Dendritic cell treated with granulocyte-macrophage colony-stimulating factor and Interleukin-4, amounts not matched to agents 40 ng/mL and 50 ng/mL, for 4 days (primary cell): ENCODE results near the gene SLC22A13.

ENCODE experiments used
- H3K27ac Mint-ChIP-seq: one replicate; pipeline ENCODE4 v1.8.0; 2022; ENCODE audit warnings: mild to moderate bottlenecking, mixed read lengths
- H3K27me3 Mint-ChIP-seq: one replicate; pipeline ENCODE4 v1.8.0; 2022; ENCODE audit warnings: mild to moderate bottlenecking, mixed read lengths
- H3K36me3 Mint-ChIP-seq: one replicate; pipeline ENCODE4 v1.8.0; 2022; ENCODE audit warnings: low read depth, mixed read lengths
- H3K4me1 Mint-ChIP-seq: one replicate; pipeline ENCODE4 v1.8.0; 2022; ENCODE audit warnings: low read depth, mixed read lengths
- H3K4me3 Mint-ChIP-seq: one replicate; pipeline ENCODE4 v1.8.0; 2022; ENCODE audit warnings: mild to moderate bottlenecking, moderate library complexity, mixed read lengths
- H3K9me3 Mint-ChIP-seq: one replicate; pipeline ENCODE4 v1.8.0; 2022; ENCODE audit warnings: mixed read lengths
- intact Hi-C: fragments of 100-400 bp; cut with micrococcal nuclease; formaldehyde crosslinking; loops from one replicate; pipeline ENCODE4 v1.15.0; 2022

SLC22A13 gene

GRCh38 chr3:38297947-38298711, 32.5 kb downstream of the SLC22A13 start:
- H3K36me3 Mint-ChIP-seq = no peaks in the 10 kb centered on the region
- H3K9me3 Mint-ChIP-seq = no peaks in the 10 kb centered on the region
- H3K27ac Mint-ChIP-seq = no peak overlapping the region
- intact Hi-C loops = loop anchor here (2.0 kb wide), 1 partner anchor 179 kb away; no protein-coding TSS in a partner anchor
- no peak overlapping the region for H3K4me3 Mint-ChIP-seq
- peaks cover 4% of the 10 kb centered on the region for H3K27me3 Mint-ChIP-seq
- no peaks in the 10 kb centered on the region for H3K4me1 Mint-ChIP-seq

- Mint-ChIP-seq H3K4me1 (peaks cover 17% of the 10 kb centered on the region), H3K36me3 (no peaks in the 10 kb centered on the region), H3K27me3 (no peaks in the 10 kb centered on the region), H3K27ac (no peak overlapping the region), H3K9me3 (no peaks in the 10 kb centered on the region), H3K4me3 (no peak overlapping the region)
- intact Hi-C loops = no loop called here
These were observed 41.3 kb downstream of the SLC22A13 start for GRCh38 chr3:38306941-38307340.

- Mint-ChIP-seq H3K36me3 (no peaks in the 10 kb centered on the region), H3K27ac (no peak overlapping the region), H3K27me3 (no peaks in the 10 kb centered on the region), H3K9me3 (no peaks in the 10 kb centered on the region), H3K4me3 (no peak overlapping the region), H3K4me1 (peaks cover 23% of the 10 kb centered on the region)
- intact Hi-C loops = no loop called here
These were observed 42.0 kb downstream of the SLC22A13 start for GRCh38 chr3:38307599-38307998.

- no peak overlapping the region for H3K27ac Mint-ChIP-seq
- H3K27me3 Mint-ChIP-seq = no peaks in the 10 kb centered on the region
- no peak overlapping the region for H3K4me3 Mint-ChIP-seq
- peaks cover 29% of the 10 kb centered on the region for H3K4me1 Mint-ChIP-seq
- intact Hi-C loops = no loop called here
- no peaks in the 10 kb centered on the region for H3K36me3 Mint-ChIP-seq
- H3K9me3 Mint-ChIP-seq = no peaks in the 10 kb centered on the region
These were observed 42.8 kb downstream of the SLC22A13 start for GRCh38 chr3:38308456-38308855.

GRCh38 chr3:38311476-38311875, 45.9 kb downstream of the SLC22A13 start:
- H3K36me3 Mint-ChIP-seq = no peaks in the 10 kb centered on the region
- H3K4me3 Mint-ChIP-seq = no peak overlapping the region
- intact Hi-C loops = no loop called here
- H3K4me1 Mint-ChIP-seq = peaks cover 43% of the 10 kb centered on the region
- H3K9me3 Mint-ChIP-seq = no peaks in the 10 kb centered on the region
- H3K27ac Mint-ChIP-seq = no peak overlapping the region
- H3K27me3 Mint-ChIP-seq = no peaks in the 10 kb centered on the region

GRCh38 chr3:38311941-38312340, 46.3 kb downstream of the SLC22A13 start:
- H3K9me3 Mint-ChIP-seq = no peaks in the 10 kb centered on the region
- no peak overlapping the region for H3K27ac Mint-ChIP-seq
- peaks cover 48% of the 10 kb centered on the region for H3K4me1 Mint-ChIP-seq

GRCh38 chr3:38312356-38312755, 46.7 kb downstream of the SLC22A13 start:
- no peaks in the 10 kb centered on the region for H3K36me3 Mint-ChIP-seq
- no peak overlapping the region for H3K27ac Mint-ChIP-seq

More at GRCh38 chr3:38311941-38312340, 46.3 kb downstream of the SLC22A13 start:
- no peak overlapping the region for H3K4me3 Mint-ChIP-seq
- intact Hi-C loops = no loop called here
- H3K36me3 Mint-ChIP-seq = no peaks in the 10 kb centered on the region
- no peaks in the 10 kb centered on the region for H3K27me3 Mint-ChIP-seq

GRCh38 chr3:38313263-38313662, 47.7 kb downstream of the SLC22A13 start:
- Mint-ChIP-seq H3K4me1 (peaks cover 55% of the 10 kb centered on the region), H3K4me3 (no peak overlapping the region), H3K27ac (no peak overlapping the region), H3K36me3 (no peaks in the 10 kb centered on the region), H3K27me3 (no peaks in the 10 kb centered on the region), H3K9me3 (no peaks in the 10 kb centered on the region)
- intact Hi-C loops = no loop called here

More at GRCh38 chr3:38312356-38312755, 46.7 kb downstream of the SLC22A13 start:
- H3K9me3 Mint-ChIP-seq = no peaks in the 10 kb centered on the region
- H3K4me3 Mint-ChIP-seq = no peak overlapping the region
- intact Hi-C loops = no loop called here
- H3K27me3 Mint-ChIP-seq = no peaks in the 10 kb centered on the region
- peaks cover 52% of the 10 kb centered on the region for H3K4me1 Mint-ChIP-seq

- H3K4me1 Mint-ChIP-seq = peaks cover 55% of the 10 kb centered on the region
- H3K36me3 Mint-ChIP-seq = no peaks in the 10 kb centered on the region
- H3K27me3 Mint-ChIP-seq = no peaks in the 10 kb centered on the region
- intact Hi-C loops = no loop called here
- H3K9me3 Mint-ChIP-seq = no peaks in the 10 kb centered on the region
- no peak overlapping the region for H3K27ac Mint-ChIP-seq
- H3K4me3 Mint-ChIP-seq = no peak overlapping the region
These were observed 48.1 kb downstream of the SLC22A13 start for GRCh38 chr3:38313695-38314094.

GRCh38 chr3:38314112-38314763, 48.6 kb downstream of the SLC22A13 start:
- Mint-ChIP-seq H3K4me1 (peaks cover 55% of the 10 kb centered on the region), H3K9me3 (no peaks in the 10 kb centered on the region), H3K27me3 (no peaks in the 10 kb centered on the region), H3K27ac (no peak overlapping the region), H3K4me3 (no peak overlapping the region), H3K36me3 (no peaks in the 10 kb centered on the region)
- intact Hi-C loops = no loop called here

GRCh38 chr3:38314764-38315487, 49.3 kb downstream of the SLC22A13 start:
- H3K4me3 Mint-ChIP-seq = no peak overlapping the region
- peaks cover 55% of the 10 kb centered on the region for H3K4me1 Mint-ChIP-seq
- no peak overlapping the region for H3K27ac Mint-ChIP-seq
- H3K36me3 Mint-ChIP-seq = no peaks in the 10 kb centered on the region
- no peaks in the 10 kb centered on the region for H3K9me3 Mint-ChIP-seq
- no peaks in the 10 kb centered on the region for H3K27me3 Mint-ChIP-seq
- intact Hi-C loops = no loop called here

GRCh38 chr3:38315488-38316230, 50.0 kb downstream of the SLC22A13 start:
- H3K36me3 Mint-ChIP-seq = no peaks in the 10 kb centered on the region
- no peak overlapping the region for H3K4me3 Mint-ChIP-seq
- H3K27me3 Mint-ChIP-seq = no peaks in the 10 kb centered on the region
- intact Hi-C loops = no loop called here
- peaks cover 51% of the 10 kb centered on the region for H3K4me1 Mint-ChIP-seq
- no peak overlapping the region for H3K27ac Mint-ChIP-seq
- H3K9me3 Mint-ChIP-seq = peaks cover 3% of the 10 kb centered on the region

GRCh38 chr3:38316356-38317191, 51.0 kb downstream of the SLC22A13 start:
- Mint-ChIP-seq H3K4me1 (peaks cover 42% of the 10 kb centered on the region), H3K27ac (no peak overlapping the region), H3K36me3 (no peaks in the 10 kb centered on the region), H3K9me3 (peaks cover 6% of the 10 kb centered on the region), H3K27me3 (no peaks in the 10 kb centered on the region), H3K4me3 (no peak overlapping the region)
- intact Hi-C loops = no loop called here
